Gastrocnemius medialis (tissue), 4 donors: ENCODE results near the gene UGT1A8.

Experiments
- POLR2A ChIP-seq, 2 donors: fragments of 450-650 bp; IDR thresholded peaks; one replicate each; pipeline ENCODE4 v1.6.1; 2017; ENCODE audit warnings: antibody characterized with exemption in 2 of 2, mild to moderate bottlenecking in 2 of 2, moderate library complexity in 2 of 2
- TF ChIP-seq, protein P1 (sequence below), 5 experiments: fragments of 450-650 bp in 3 of 5; fragments of 200-600 bp in 2 of 5; sonication (generic) in 2 of 5; IDR thresholded peaks in 4 of 5; conservative IDR thresholded peaks in 1 of 5; 1 replicate in 4 of 5; 2 replicates in 1 of 5; pipeline ENCODE4 v1.5.1; 2016 to 2019; ENCODE audit warnings: antibody characterized with exemption in 5 of 5, mild to moderate bottlenecking in 3 of 5, moderate library complexity in 3 of 5

DNA sequence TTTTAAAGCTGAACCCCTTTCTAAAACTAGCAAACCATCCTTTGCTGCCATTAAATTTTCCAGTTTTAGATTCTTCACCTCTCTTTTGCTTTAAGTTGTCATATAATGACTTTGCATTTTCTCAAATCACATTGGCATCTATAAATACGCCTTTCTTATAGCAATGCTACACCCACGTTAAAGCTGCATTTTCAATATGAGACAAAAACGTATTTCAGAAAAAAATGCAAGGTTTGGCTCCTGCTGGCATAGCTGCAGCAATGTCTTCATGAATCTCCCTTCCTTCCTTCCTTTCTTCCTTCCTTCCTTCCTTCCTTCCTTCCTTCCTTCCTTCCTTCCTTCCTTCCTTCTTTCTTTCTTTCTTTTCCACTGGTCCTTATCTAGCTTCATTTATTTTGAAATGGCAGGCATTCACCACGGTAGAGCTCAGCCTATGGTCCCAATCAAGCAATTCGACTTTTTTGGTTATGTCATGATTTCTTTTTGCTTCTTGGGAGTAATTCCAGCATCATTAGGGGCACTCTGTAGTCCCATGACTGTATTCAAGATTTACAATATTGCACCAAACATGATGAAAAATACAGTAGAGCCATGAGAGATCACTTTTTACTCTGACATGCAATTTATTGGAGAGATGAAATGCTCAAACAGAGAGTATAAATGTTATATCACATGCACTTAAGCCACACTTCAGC lies 10.0 kb downstream of the UGT1A8 start:
- TF ChIP-seq, protein P1, sequence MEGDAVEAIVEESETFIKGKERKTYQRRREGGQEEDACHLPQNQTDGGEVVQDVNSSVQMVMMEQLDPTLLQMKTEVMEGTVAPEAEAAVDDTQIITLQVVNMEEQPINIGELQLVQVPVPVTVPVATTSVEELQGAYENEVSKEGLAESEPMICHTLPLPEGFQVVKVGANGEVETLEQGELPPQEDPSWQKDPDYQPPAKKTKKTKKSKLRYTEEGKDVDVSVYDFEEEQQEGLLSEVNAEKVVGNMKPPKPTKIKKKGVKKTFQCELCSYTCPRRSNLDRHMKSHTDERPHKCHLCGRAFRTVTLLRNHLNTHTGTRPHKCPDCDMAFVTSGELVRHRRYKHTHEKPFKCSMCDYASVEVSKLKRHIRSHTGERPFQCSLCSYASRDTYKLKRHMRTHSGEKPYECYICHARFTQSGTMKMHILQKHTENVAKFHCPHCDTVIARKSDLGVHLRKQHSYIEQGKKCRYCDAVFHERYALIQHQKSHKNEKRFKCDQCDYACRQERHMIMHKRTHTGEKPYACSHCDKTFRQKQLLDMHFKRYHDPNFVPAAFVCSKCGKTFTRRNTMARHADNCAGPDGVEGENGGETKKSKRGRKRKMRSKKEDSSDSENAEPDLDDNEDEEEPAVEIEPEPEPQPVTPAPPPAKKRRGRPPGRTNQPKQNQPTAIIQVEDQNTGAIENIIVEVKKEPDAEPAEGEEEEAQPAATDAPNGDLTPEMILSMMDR (IDR thresholded peaks at IDR 0.05 in 4 of 5, conservative IDR thresholded peaks at IDR 0.05 in 1 of 5): no peak
- no peak for TF ChIP-seq POLR2A (IDR thresholded peaks at IDR 0.05)
